GM23338 (cell line): Measurements from ENCODE around the gene KIAA0753. TPM values are rescaled to one million over a fixed set of nuclear protein-coding genes. Genes with fewer than 3 reads are reported as not detected.

ENCODE experiments used
- ATAC-seq: fragments of 200-7000 bp; cut with Tn5 transposase; 3 replicates; pipeline ENCODE4 v1.9.1; 2020
- DNase-seq: peaks from one replicate; pipeline ENCODE4 v3.0.0-alpha.2; 2015; ENCODE audit warnings: low spot score
- H2AFZ ChIP-seq: fragments of 200-600 bp; sonication (generic); 2 replicates; pipeline ENCODE4 v1.8.0; 2016; ENCODE audit warnings: antibody characterized with exemption, mild to moderate bottlenecking, moderate library complexity
- H3F3A ChIP-seq: fragments of 200-600 bp; sonication (generic); replicated peaks from 2 replicates; pipeline ENCODE4 v1.8.0; 2017; ENCODE audit warnings: antibody characterized with exemption, mixed run types, low read depth
- H3K27ac ChIP-seq: fragments of 200-600 bp; sonication (generic); 2 replicates; pipeline ENCODE4 v1.6.1; 2016; ENCODE audit warnings: low read depth
- H3K27me3 ChIP-seq: fragments of 200-600 bp; sonication (generic); 2 replicates; pipeline ENCODE4 v1.8.0; 2016; ENCODE audit warnings: mild to moderate bottlenecking, mixed run types, moderate library complexity; ENCODE audit not compliant: insufficient read depth
- H3K36me3 ChIP-seq: fragments of 200-600 bp; sonication (generic); 2 replicates; pipeline ENCODE4 v1.8.0; 2016; ENCODE audit warnings: mild to moderate bottlenecking; ENCODE audit not compliant: insufficient read depth
- H3K4me1 ChIP-seq: fragments of 200-600 bp; sonication (generic); 2 replicates; pipeline ENCODE4 v1.8.0; 2016; ENCODE audit warnings: mild to moderate bottlenecking, moderate library complexity; ENCODE audit not compliant: insufficient read depth
- H3K4me2 ChIP-seq: fragments of 200-600 bp; sonication (generic); 2 replicates; pipeline ENCODE4 v1.7.1; 2017; ENCODE audit warnings: mixed run types
- H3K4me3 ChIP-seq: fragments of 200-600 bp; sonication (generic); 2 replicates; pipeline ENCODE4 v1.6.1; 2016; ENCODE audit warnings: mixed run types
- H3K79me2 ChIP-seq: fragments of 200-600 bp; sonication (generic); replicated peaks from 2 replicates; pipeline ENCODE4 v1.8.0; 2017; ENCODE audit warnings: mild to moderate bottlenecking; ENCODE audit not compliant: insufficient read depth
- H3K9me2 ChIP-seq: fragments of 200-600 bp; sonication (generic); 2 replicates; pipeline ENCODE4 v1.8.0; 2017; ENCODE audit not compliant: insufficient read depth
- H4K20me1 ChIP-seq: fragments of 200-600 bp; sonication (generic); replicated peaks from 2 replicates; pipeline ENCODE4 v1.8.0; 2017; ENCODE audit warnings: mild to moderate bottlenecking; ENCODE audit not compliant: insufficient read depth
- H3K27ac Mint-ChIP-seq: 2 replicates; pipeline ENCODE4 v1.8.0; 2020; ENCODE audit warnings: inconsistent platforms, mild to moderate bottlenecking, moderate library complexity, mixed read lengths
- H3K27me3 Mint-ChIP-seq: 3 replicates; pipeline ENCODE4 v1.8.0; 2022; ENCODE audit warnings: low read depth, mild to moderate bottlenecking, moderate library complexity, mixed read lengths, inconsistent platforms; ENCODE audit not compliant: insufficient read depth, poor library complexity
- H3K36me3 Mint-ChIP-seq: 3 replicates; pipeline ENCODE4 v1.8.0; 2021; ENCODE audit warnings: low read depth, mild to moderate bottlenecking, inconsistent platforms, moderate library complexity, mixed read lengths
- H3K4me1 Mint-ChIP-seq: 3 replicates; pipeline ENCODE4 v1.8.0; 2020; ENCODE audit warnings: mild to moderate bottlenecking, inconsistent platforms, mixed read lengths
- H3K4me3 Mint-ChIP-seq: 3 replicates; pipeline ENCODE4 v1.8.0; 2021; ENCODE audit warnings: moderate library complexity, mild to moderate bottlenecking, inconsistent platforms, mixed read lengths
- H3K9me3 Mint-ChIP-seq: 3 replicates; pipeline ENCODE4 v1.8.0; 2020; ENCODE audit warnings: moderate library complexity, mild to moderate bottlenecking, inconsistent platforms, mixed read lengths
- CREB1 ChIP-seq: fragments of 250-450 bp; sonication (Bioruptor Pico); IDR thresholded peaks from 2 replicates; pipeline ENCODE4 v1.5.0; 2020; ENCODE audit warnings: low read depth, mild to moderate bottlenecking, moderate library complexity
- ETS1 ChIP-seq: IDR thresholded peaks from 2 replicates; pipeline ENCODE4 v1.6.1; 2016; ENCODE audit warnings: antibody characterized with exemption
- EZH2 ChIP-seq: fragments of 200-600 bp; sonication (generic); IDR thresholded peaks from one replicate; pipeline ENCODE4 v1.8.0; 2017; ENCODE audit warnings: antibody characterized with exemption, mild to moderate bottlenecking, low read depth; ENCODE audit not compliant: unreplicated experiment
- EZH2phosphoT487 ChIP-seq: fragments of 200-600 bp; sonication (generic); IDR thresholded peaks from one replicate; pipeline ENCODE4 v1.8.1; 2018; ENCODE audit warnings: antibody characterized with exemption; ENCODE audit not compliant: unreplicated experiment
- JUNB ChIP-seq: IDR thresholded peaks from one replicate; pipeline ENCODE4 v1.6.1; 2016; ENCODE audit warnings: antibody characterized with exemption; ENCODE audit not compliant: unreplicated experiment
- NANOG ChIP-seq: IDR thresholded peaks from 2 replicates; pipeline ENCODE4 v1.6.1; 2016; ENCODE audit warnings: antibody characterized with exemption, borderline replicate concordance
- POLR2AphosphoS5 ChIP-seq: IDR thresholded peaks from 2 replicates; pipeline ENCODE4 v1.6.1; 2016; ENCODE audit warnings: antibody characterized with exemption, low read depth
- STAT1 ChIP-seq: IDR thresholded peaks from one replicate; pipeline ENCODE4 v1.6.1; 2016; ENCODE audit warnings: antibody characterized with exemption; ENCODE audit not compliant: unreplicated experiment
- ZNF331 ChIP-seq: fragments of 250-450 bp; sonication (Bioruptor Pico); IDR thresholded peaks from 2 replicates; pipeline ENCODE4 v1.5.0; 2020; ENCODE audit warnings: low read depth, mild to moderate bottlenecking, moderate library complexity
- polyA plus RNA-seq: library from polyadenylated mRNA; unstranded; fragments of >200 nt; fragmentation: Nextera tagmentation; extraction: Ambion mirVana; gene quantifications from 2 replicates; pipeline ENCODE4 v1.2.1, GENCODE V29; 2016
- total RNA-seq: library from RNA; depleted of rRNA; stranded (reverse); fragments of >200 nt; shearing (Covaris generic); gene quantifications from 2 replicates; pipeline ENCODE4 v1.2.3, GENCODE V29; 2014
- TF ChIP-seq, protein P1 (sequence below), 2 experiments: fragments of 200-600 bp in 1 of 2; sonication (generic) in 1 of 2; conservative IDR thresholded peaks; 2 replicates each; pipeline versions ENCODE4 v1.5.1 to v1.6.1; 2016 to 2017; ENCODE audit warnings: antibody characterized with exemption in 2 of 2, low read depth in 2 of 2, mild to moderate bottlenecking in 2 of 2, moderate library complexity in 1 of 2

KIAA0753 gene
- total and polyA plus RNA-seq, 2 experiments from 2014 or later = 6.0 to 27.8 TPM

DNA sequence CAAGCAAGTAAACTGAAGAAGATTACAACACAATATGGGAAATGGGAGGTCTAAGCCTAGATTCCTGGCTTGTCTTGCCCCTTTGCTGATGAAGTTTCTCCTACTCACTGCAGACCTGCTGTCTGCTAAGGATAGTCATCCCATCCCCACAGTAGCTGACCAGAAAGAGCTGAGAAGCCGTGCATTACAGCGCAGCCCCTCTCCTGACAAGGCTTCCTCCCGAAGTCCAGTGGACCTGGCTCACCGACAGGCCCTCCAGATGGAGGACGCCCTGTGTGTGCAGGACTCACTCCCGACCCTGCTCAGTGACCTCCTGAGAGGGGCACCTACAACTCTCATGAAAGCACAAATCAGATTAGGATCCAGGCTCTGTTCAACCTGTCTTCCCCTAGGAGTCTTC, 35.4 kb downstream of the KIAA0753 start:
- no peaks in the 10 kb centered on the region for H3F3A ChIP-seq
- TF ChIP-seq POLR2AphosphoS5 = no peak
- no peak for TF ChIP-seq STAT1
- no peak for TF ChIP-seq CREB1
- no peaks in the 10 kb centered on the region for H3K79me2 ChIP-seq
- H3K36me3 ChIP-seq = peaks cover 37% of the 10 kb centered on the region
- no peak overlapping the region for H3K27ac ChIP-seq
- Mint-ChIP-seq H3K27ac (no peak overlapping the region), H3K4me3 (no peak overlapping the region), H3K27me3 (peaks cover under 1% of the 10 kb centered on the region), H3K36me3 (peaks cover 51% of the 10 kb centered on the region), H3K4me1 (no peaks in the 10 kb centered on the region), H3K9me3 (no peaks in the 10 kb centered on the region)
- H3K27me3 ChIP-seq = no peaks in the 10 kb centered on the region
- H3K4me1 ChIP-seq = no peaks in the 10 kb centered on the region
- no peaks in the 10 kb centered on the region for H3K9me2 ChIP-seq
- ATAC-seq (no peak), DNase-seq (no peak)
- no peak overlapping the region for H2AFZ ChIP-seq
- H4K20me1 ChIP-seq = peaks cover 7% of the 10 kb centered on the region; the same call in 1 of the 2 replicates
- H3K4me3 ChIP-seq = no peak overlapping the region
- no peak overlapping the region for H3K4me2 ChIP-seq

GRCh38 chr17:6603744-6604325, 36.7 kb downstream of the KIAA0753 start:
- Mint-ChIP-seq H3K36me3 (peaks cover 48% of the 10 kb centered on the region), H3K4me1 (no peaks in the 10 kb centered on the region), H3K4me3 (no peak overlapping the region), H3K9me3 (no peaks in the 10 kb centered on the region), H3K27me3 (peaks cover 4% of the 10 kb centered on the region), H3K27ac (no peak overlapping the region)
- Histone ChIP-seq H3K79me2 (no peaks in the 10 kb centered on the region), H3F3A (no peaks in the 10 kb centered on the region), H3K9me2 (no peaks in the 10 kb centered on the region), H3K27ac (no peak overlapping the region), H3K27me3 (no peaks in the 10 kb centered on the region), H3K4me3 (no peak overlapping the region), H3K36me3 (peaks cover 25% of the 10 kb centered on the region), H3K4me2 (no peak overlapping the region), H3K4me1 (no peaks in the 10 kb centered on the region), H4K20me1 (peaks cover 7% of the 10 kb centered on the region; the same call in 1 of the 2 replicates), H2AFZ (no peak overlapping the region)
- ATAC-seq (no peak), DNase-seq (no peak)
- TF ChIP-seq EZH2 (no peak), JUNB (no peak), NANOG (no peak), ZNF331 (CRISPR knock-in tag) (no peak), CREB1 (no peak), EZH2phosphoT487 (no peak), ETS1 (no peak)
- TF ChIP-seq, protein P1, sequence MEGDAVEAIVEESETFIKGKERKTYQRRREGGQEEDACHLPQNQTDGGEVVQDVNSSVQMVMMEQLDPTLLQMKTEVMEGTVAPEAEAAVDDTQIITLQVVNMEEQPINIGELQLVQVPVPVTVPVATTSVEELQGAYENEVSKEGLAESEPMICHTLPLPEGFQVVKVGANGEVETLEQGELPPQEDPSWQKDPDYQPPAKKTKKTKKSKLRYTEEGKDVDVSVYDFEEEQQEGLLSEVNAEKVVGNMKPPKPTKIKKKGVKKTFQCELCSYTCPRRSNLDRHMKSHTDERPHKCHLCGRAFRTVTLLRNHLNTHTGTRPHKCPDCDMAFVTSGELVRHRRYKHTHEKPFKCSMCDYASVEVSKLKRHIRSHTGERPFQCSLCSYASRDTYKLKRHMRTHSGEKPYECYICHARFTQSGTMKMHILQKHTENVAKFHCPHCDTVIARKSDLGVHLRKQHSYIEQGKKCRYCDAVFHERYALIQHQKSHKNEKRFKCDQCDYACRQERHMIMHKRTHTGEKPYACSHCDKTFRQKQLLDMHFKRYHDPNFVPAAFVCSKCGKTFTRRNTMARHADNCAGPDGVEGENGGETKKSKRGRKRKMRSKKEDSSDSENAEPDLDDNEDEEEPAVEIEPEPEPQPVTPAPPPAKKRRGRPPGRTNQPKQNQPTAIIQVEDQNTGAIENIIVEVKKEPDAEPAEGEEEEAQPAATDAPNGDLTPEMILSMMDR (conservative IDR thresholded peaks at IDR 0.05; ENCODE audit: low read depth in 2 of 2) = no peak
